SIG-M5 treated with dmso at 0.1 percent for 504 hours (cell line): ENCODE measurements around the gene IGFL3.
"Not testable (repeated sequence)": the region's sequence is repeated elsewhere in the genome, so short reads cannot be mapped to it uniquely, and the experiment has no call there.

Experiments
- DNase-seq: peaks from one replicate; lab custom pipeline; 2025; ENCODE audit not compliant: unreplicated experiment; lab: John Stamatoyannopoulos, UW

IGFL3 gene

DNA sequence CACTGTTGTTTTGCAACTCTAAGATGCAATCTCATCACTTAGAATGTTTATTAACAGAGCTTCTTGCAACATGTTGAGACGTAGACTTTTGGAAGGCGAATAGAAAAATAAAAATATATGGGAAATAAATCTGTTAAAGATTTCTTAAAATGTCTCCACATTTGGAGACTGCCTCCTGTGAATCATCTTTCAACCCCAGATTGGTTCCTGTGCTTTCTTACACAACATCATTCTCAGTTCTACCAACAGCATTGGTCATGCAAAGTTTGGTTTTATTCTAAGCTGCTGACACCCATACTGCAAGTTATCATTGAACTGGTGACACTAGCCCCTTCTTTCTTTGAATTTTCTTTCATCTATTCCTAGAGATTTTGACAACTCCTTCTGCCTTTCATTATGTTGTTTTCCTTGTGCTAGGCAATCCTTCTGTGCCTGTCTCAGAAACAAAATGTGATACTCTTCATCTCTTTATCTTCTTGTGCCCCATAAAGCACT, 1.6 kb upstream of the IGFL3 start:
- no peak for DNase-seq

DNA sequence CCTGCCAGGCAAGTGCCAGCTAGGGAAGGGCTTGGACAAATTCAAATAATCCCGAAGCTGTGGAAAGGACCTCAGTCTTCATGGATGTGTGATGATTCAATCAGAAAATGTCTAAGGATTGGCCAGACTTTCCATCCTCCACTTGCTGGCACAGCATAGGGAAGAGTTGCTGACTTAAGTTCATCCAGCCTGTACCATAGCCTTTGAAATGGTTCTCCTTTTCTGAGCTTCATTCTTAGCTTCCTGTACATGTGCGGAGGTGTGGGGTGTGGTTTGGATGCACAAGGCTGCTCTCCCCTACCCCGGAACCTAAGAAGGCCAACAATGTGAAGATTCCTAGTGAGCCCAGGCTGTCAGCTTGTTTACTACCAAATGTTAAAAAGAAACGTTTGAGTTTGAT, 959 bp upstream of the IGFL3 start:
- no peak for DNase-seq

DNA sequence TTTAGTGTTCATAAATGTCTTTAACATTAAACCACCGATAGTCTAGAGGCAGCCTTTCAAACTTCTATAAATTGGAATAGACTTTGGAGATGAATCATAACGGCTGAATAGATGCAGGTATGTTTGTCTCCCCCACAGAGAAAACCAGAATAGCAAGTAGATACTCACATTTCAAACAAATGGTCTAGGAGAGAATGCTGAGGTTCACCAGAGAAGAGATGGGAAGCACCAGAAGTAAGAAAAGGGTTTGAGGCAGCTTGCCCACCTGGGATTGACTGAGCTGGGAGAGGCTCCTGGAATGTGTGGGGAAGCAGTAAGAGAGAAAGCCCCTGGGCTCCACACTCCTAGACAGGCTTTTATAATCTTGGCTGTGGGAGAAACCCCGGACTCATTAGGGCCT, 6.4 kb downstream of the IGFL3 start:
- no peak for DNase-seq

DNA sequence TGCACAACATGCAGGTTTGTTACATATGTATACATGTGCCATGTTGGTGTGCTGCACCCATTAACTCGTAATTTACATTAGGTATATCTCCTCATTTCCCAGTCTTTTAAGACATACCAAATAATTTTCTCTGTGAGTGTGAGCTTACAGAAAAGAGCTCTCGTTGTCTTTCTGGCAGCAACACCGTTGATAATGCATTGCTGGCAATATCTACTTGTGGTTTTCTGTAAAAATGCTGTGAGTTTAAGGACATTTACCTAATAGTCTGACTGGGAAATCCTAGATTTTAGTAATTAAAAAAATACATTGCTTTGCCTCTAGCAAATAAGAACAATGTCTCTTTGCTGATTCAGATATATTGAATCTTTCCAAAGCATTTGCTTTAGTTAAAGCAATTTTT, 8.4 kb downstream of the IGFL3 start:
- no peak for DNase-seq

GRCh38 chr19:46115396-46116106, 8.9 kb downstream of the IGFL3 start:
- no peak for DNase-seq

- DNase-seq: no peak
These were observed 10.8 kb downstream of the IGFL3 start for GRCh38 chr19:46113726-46114125.

GRCh38 chr19:46112527-46112926, 12.0 kb downstream of the IGFL3 start:
- DNase-seq: no peak

GRCh38 chr19:46111376-46111775, 13.1 kb downstream of the IGFL3 start:
- DNase-seq: no peak

GRCh38 chr19:46109876-46110275, 14.6 kb downstream of the IGFL3 start:
- no peak for DNase-seq

GRCh38 chr19:46107371-46107770, 17.1 kb downstream of the IGFL3 start:
- DNase-seq: no peak

DNA sequence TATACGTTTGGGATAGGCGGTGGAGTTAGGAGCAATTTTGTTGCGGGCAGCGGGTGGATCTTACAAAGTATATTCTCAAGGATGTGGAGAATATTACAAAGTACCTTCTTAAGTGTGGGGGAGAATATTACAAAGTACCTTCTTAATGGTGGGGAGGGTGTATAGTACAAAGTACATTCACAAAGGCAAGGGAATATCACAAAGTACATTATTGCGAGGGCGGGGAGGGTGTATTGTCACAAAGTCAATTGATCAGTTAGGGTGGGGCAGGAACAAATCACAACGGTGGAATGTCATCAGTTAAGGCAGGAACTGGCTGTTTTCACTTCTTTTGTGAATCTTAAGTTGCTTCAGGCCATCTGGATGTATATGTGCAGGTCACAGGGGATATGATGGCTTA, 22.2 kb downstream of the IGFL3 start:
- DNase-seq: not testable (repeated sequence)

- DNase-seq: no peak
These were observed 23.2 kb downstream of the IGFL3 start for GRCh38 chr19:46101293-46101692.

DNA sequence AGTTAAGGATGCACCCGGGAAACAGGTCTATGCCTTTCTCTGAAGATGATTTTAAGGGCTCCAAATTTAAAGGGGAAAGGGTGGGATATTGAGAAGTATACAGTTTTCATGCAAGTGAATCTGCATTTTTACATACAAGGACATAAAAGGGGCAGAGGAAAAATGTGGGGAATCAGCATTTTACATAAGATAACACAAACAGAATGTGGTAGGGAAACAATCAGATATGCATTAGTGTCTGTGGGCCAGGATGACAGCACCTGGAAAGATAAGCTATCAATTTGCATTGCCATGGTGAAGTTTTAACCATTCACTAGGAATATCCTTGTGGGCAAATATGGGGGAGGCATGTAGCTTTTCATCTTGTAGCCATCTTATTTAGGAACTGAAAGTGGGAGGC, 24.1 kb downstream of the IGFL3 start:
- DNase-seq: no peak

DNA sequence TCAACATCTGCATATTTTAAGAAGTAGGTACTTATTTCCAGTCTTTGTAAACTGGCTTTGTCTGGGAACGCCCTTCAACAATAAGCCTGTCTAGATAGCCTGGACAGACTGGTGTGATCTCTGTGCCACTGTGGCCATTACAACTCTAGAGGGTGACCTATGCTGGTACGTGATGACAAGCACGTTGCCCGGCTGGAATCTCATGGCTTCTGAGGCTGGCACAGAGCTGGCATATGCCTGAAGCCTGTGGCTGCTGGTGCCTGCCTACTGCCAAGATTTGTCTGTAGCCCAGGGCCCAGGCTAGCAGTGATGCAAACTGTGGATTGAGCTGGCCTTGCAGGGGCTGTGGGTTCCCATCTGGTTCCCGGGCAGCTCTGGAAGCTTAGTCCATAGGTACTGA, 34.0 kb downstream of the IGFL3 start:
- DNase-seq: no peak

GRCh38 chr19:46089432-46089831, 35.1 kb downstream of the IGFL3 start:
- no peak for DNase-seq

- no peak for DNase-seq
These were observed 36.4 kb downstream of the IGFL3 start for GRCh38 chr19:46088101-46088500.

- no peak for DNase-seq
These were observed 38.6 kb downstream of the IGFL3 start for GRCh38 chr19:46085888-46086287.

DNA sequence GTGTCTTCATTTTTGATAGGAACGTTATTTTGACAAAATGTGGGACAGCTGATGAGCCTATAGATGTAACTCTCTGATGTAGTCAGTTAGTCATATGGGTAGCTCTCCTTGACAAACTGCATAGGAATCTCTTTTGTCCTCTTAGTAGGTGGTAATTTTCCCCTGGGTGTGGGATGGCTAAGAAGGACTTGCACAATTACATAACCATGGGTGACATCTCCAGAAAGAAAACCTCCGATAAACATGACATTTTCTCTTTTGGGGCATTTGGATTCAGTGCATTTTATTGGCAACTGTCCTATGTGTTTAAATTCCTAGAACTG, 41.8 kb downstream of the IGFL3 start:
- no peak for DNase-seq

DNA sequence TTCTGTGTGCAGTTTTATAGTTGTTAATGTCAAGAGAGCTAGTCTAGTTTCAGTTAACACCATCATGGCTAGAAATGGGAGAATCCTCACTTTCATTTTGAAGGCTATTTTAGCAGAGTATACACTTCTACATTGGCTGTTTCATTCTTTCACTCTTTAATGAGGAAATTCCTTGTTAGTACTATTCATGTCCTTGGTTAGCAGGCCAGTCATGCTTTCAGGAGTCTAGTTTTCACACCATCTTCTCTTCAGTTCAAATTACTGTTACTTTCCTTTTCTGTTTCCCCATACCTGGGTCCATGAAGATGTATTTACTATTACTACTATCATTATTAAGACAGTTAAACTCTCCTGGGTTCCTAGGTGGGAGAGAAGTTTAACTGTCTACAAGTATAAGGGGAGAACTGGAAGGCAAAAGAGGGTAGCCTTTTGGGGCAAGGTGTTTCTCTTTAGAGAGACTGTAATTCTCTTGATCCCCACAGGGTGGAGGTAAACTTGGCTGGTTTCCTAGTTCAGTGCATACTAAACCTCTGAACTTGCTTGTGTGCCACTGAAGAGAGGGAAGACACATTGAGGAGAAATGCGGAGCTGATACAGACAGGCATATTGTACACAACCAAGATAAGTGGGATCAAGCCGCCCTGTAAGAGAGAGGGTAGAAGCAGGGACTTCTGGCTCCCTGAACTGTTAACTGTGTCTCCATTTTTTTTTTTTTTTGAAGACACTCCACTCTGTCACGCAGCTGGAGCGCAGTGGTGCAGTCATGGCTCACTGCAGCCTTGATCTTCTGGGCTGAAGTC, 42.4 kb downstream of the IGFL3 start:
- DNase-seq: peak; percentile 52

DNA sequence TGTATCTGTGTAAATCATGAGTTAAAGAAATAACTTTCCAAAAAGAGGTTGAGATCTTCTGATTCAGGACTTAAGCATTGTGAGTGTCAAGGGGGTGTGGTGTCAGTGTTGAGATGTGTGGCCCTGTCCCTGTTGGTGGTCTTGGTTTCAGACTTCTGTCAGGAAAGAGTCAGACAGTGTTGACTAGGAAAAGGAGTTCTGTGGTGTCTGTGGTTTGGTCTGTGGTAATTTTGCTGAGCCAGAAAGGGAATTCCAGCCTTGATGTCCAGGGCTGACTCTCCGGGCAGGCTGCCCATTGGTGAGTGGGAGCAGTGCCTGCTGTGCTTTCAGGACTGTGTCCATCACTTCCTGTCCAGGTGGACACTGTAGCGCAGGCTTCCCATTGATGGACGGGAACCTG, 43.9 kb downstream of the IGFL3 start:
- no peak for DNase-seq

- DNase-seq: no peak
These were observed 44.9 kb downstream of the IGFL3 start for GRCh38 chr19:46079576-46079975.

DNA sequence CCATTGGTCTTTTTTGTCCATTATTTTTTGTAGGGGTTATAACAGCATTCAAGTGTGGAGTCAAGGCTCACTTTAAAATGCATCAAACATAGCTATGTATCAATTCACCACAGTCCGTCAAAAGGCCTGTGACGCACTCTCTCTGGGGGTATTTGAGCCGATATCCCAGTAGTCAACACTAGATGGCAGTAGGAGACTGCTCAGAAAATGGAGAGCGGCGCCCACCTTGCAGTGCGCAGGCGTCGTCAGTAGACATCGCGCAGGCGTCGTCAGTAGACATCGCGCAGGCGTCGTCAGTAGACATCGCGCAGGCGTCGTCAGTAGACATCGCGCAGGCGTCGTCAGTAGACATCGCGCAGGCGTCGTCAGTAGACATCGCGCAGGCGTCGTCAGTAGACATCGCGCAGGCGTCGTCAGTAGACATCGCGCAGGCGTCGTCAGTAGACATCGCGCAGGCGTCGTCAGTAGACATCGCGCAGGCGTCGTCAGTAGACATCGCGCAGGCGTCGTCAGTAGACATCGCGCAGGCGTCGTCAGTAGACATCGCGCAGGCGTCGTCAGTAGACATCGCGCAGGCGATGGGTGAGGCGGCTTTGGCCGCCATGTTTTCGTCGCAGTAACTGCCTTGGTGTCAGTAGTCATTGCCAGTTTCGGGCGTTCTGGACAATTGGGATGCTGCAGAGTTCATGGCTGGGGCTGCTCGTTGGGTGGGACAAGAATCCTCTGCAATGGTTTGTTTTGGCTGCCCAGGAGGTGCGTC, 45.7 kb downstream of the IGFL3 start:
- not testable (repeated sequence) for DNase-seq
